Panc1 (cell line): ENCODE results near the gene CGNL1. TPM values are rescaled to one million over a fixed set of nuclear protein-coding genes. Genes with fewer than 3 reads are reported as not detected.

ENCODE experiments used
- ATAC-seq: fragments of 200-7000 bp; cut with Tn5 transposase; 2 replicates; pipeline ENCODE4 v1.9.1; 2020; ENCODE audit warnings: mild to moderate bottlenecking, moderate library complexity
- BruUV-seq: library from RNA; stranded (reverse); fragments of 400-500 nt; replicated peaks from 2 replicates; lab custom pipeline; 2021; lab: Mats Ljungman, UMichigan
- CTCF ChIA-PET: fragments of 300-600 bp; sonication (Branson Sonifier 250); formaldehyde crosslinking; loops from one replicate; lab custom pipeline; 2022; ENCODE audit warnings: antibody characterized with exemption; lab: Charles Lee
- POLR2A ChIA-PET: fragments of 300-600 bp; sonication (Branson Sonifier 250); formaldehyde crosslinking; loops from one replicate; lab custom pipeline; 2022; ENCODE audit warnings: antibody characterized with exemption; lab: Charles Lee
- DNase-seq: peaks from one replicate; pipeline ENCODE4 v3.0.0-alpha.2; 2010; ENCODE audit warnings: low read depth, low spot score
- H3K27ac ChIP-seq: 2 replicates; pipeline ENCODE4 v1.5.1; 2011; ENCODE audit warnings: mild to moderate bottlenecking, low read length, inconsistent platforms
- H3K27me3 ChIP-seq: fragments of 200-500 bp; sonication (Bioruptor generic); 2 replicates; pipeline ENCODE4 v1.6.0; 2014; ENCODE audit warnings: low read length, inconsistent platforms; ENCODE audit not compliant: control insufficient read depth, insufficient read depth
- H3K36me3 ChIP-seq: fragments of 200-500 bp; sonication (Bioruptor generic); 2 replicates; pipeline ENCODE4 v1.5.1; 2014; ENCODE audit warnings: inconsistent platforms, mild to moderate bottlenecking, low read length, moderate library complexity; ENCODE audit not compliant: control insufficient read depth, insufficient read depth
- H3K4me1 ChIP-seq: 2 replicates; pipeline ENCODE4 v1.5.1; 2011; ENCODE audit warnings: inconsistent platforms, mild to moderate bottlenecking, low read length, moderate library complexity; ENCODE audit not compliant: control insufficient read depth, insufficient read depth
- H3K4me3 ChIP-seq, 2 experiments: 2 replicates each; pipeline ENCODE4 v1.5.1; 2011 to 2012; ENCODE audit warnings: low read depth in 2 of 2, low read length in 2 of 2, mild to moderate bottlenecking in 2 of 2, inconsistent platforms in 1 of 2, moderate library complexity in 1 of 2
- H3K9me3 ChIP-seq: fragments of 200-500 bp; sonication (Bioruptor generic); 2 replicates; pipeline ENCODE4 v1.5.1; 2014; ENCODE audit warnings: low read depth, mild to moderate bottlenecking, inconsistent platforms, low read length, moderate library complexity; ENCODE audit not compliant: control insufficient read depth, insufficient read depth
- POLR2AphosphoS5 ChIP-seq: IDR thresholded peaks from 2 replicates; pipeline ENCODE4 v1.6.1; 2012; ENCODE audit warnings: mild to moderate bottlenecking, low read depth, low read length, moderate library complexity
- SIN3A ChIP-seq: IDR thresholded peaks from 2 replicates; pipeline ENCODE4 v1.6.1; 2012; ENCODE audit warnings: low read depth, mild to moderate bottlenecking, low read length, moderate library complexity, borderline replicate concordance; ENCODE audit not compliant: insufficient read depth
- TCF7L2 ChIP-seq: IDR thresholded peaks from 2 replicates; pipeline ENCODE4 v1.6.1; 2011; ENCODE audit warnings: mild to moderate bottlenecking, low read depth, low read length, inconsistent platforms
- in situ Hi-C: cut with HindIII; loops from 2 replicates; pipeline ENCODE4 v1.10.0; 2016; ENCODE audit warnings: low sequenced_read_pairs, low pct_unique_long_range_greater_than_20kb
- intact Hi-C: fragments of 100-400 bp; cut with micrococcal nuclease; formaldehyde crosslinking; loops from one replicate; pipeline ENCODE4 v1.10.0; 2022; ENCODE audit not compliant: unreplicated experiment
- total RNA-seq: library from RNA; stranded (reverse); gene quantifications from one replicate; pipeline ENCODE4 v1.2.1, GENCODE V29; 2021; ENCODE audit not compliant: unreplicated experiment
- TF ChIP-seq, protein P1 (sequence below): fragments of 450-650 bp; IDR thresholded peaks from 2 replicates; pipeline ENCODE4 v1.5.1; 2017; ENCODE audit warnings: mild to moderate bottlenecking
- TF ChIP-seq, protein P2 (sequence below), 2 experiments: IDR thresholded peaks; 2 replicates each; pipeline ENCODE4 v1.6.1; 2011 to 2012; ENCODE audit warnings: low read depth in 2 of 2, control low read depth in 1 of 2, low read length in 1 of 2, mild to moderate bottlenecking in 1 of 2, moderate library complexity in 1 of 2; ENCODE audit not compliant: insufficient read depth in 1 of 2

The CGNL1 gene
- total RNA-seq, 1 experiment from 2014 or later = 3.5 TPM

DNA sequence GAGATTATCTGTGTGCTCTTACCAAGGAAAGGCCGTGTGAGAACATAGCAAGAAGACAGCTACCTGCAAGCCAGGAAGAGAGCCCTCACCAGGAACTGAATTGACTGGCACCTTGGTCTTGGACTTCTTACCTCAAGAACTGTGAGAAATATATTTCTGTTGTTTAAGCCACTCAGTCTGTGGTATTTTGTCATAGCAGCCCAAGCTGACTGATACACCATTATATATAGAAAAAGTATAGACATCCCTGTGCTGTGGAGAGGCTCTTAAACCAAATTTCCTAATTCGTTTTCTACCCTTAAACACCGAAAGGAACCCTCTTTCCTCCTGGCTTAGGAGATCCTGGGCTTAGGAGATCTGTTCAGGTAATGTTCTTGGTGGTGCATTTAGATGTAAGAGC lies 44.8 kb downstream of the CGNL1 start:
- Histone ChIP-seq H3K4me3 (no peak overlapping the region), H3K4me1 (no peaks in the 10 kb centered on the region), H3K9me3 (no peaks in the 10 kb centered on the region), H3K27ac (no peak overlapping the region), H3K27me3 (peaks cover 2% of the 10 kb centered on the region; the same call in 1 of the 2 replicates), H3K36me3 (no peaks in the 10 kb centered on the region)
- in situ Hi-C loops = no loop called here
- intact Hi-C loops = loop anchor here (10.0 kb wide), 1 partner anchor 76 kb away; no protein-coding TSS in a partner anchor
- no peak for TF ChIP-seq TCF7L2
- TF ChIP-seq SIN3A = no peak
- TF ChIP-seq POLR2AphosphoS5 = no peak
- TF ChIP-seq, protein P1, sequence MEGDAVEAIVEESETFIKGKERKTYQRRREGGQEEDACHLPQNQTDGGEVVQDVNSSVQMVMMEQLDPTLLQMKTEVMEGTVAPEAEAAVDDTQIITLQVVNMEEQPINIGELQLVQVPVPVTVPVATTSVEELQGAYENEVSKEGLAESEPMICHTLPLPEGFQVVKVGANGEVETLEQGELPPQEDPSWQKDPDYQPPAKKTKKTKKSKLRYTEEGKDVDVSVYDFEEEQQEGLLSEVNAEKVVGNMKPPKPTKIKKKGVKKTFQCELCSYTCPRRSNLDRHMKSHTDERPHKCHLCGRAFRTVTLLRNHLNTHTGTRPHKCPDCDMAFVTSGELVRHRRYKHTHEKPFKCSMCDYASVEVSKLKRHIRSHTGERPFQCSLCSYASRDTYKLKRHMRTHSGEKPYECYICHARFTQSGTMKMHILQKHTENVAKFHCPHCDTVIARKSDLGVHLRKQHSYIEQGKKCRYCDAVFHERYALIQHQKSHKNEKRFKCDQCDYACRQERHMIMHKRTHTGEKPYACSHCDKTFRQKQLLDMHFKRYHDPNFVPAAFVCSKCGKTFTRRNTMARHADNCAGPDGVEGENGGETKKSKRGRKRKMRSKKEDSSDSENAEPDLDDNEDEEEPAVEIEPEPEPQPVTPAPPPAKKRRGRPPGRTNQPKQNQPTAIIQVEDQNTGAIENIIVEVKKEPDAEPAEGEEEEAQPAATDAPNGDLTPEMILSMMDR = no peak
- TF ChIP-seq, protein P2, sequence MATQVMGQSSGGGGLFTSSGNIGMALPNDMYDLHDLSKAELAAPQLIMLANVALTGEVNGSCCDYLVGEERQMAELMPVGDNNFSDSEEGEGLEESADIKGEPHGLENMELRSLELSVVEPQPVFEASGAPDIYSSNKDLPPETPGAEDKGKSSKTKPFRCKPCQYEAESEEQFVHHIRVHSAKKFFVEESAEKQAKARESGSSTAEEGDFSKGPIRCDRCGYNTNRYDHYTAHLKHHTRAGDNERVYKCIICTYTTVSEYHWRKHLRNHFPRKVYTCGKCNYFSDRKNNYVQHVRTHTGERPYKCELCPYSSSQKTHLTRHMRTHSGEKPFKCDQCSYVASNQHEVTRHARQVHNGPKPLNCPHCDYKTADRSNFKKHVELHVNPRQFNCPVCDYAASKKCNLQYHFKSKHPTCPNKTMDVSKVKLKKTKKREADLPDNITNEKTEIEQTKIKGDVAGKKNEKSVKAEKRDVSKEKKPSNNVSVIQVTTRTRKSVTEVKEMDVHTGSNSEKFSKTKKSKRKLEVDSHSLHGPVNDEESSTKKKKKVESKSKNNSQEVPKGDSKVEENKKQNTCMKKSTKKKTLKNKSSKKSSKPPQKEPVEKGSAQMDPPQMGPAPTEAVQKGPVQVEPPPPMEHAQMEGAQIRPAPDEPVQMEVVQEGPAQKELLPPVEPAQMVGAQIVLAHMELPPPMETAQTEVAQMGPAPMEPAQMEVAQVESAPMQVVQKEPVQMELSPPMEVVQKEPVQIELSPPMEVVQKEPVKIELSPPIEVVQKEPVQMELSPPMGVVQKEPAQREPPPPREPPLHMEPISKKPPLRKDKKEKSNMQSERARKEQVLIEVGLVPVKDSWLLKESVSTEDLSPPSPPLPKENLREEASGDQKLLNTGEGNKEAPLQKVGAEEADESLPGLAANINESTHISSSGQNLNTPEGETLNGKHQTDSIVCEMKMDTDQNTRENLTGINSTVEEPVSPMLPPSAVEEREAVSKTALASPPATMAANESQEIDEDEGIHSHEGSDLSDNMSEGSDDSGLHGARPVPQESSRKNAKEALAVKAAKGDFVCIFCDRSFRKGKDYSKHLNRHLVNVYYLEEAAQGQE (IDR thresholded peaks at IDR 0.05; ENCODE audit: insufficient read depth in 1 of 2, low read depth in 2 of 2, low read length in 1 of 2) = no peak
- CTCF ChIA-PET = no interaction called here
- ATAC-seq (no peak), DNase-seq (no peak)
- no TSS peak for BruUV-seq
- POLR2A ChIA-PET = no interaction called here

DNA sequence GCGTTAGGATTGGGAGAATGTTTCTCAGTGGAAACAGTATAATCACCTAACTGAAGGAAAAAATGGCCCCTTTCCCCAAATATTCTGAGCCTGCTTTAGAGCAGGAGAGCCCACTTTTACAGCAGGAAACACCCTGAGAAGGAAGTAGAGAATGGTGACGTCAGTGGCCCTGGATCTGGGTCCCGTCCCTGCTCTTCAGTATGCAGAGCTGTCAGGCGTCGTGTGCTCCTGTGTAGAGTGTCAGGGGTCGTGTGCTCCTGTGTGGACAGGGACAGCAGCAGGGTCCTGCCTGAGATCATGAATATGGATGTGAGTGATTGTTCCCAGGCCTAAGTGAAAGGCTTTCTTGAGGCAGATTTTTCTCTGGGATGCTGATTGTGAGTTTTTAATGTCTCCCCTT lies 45.2 kb downstream of the CGNL1 start:
- CTCF ChIA-PET = no interaction called here
- TF ChIP-seq, protein P1 = no peak
- TF ChIP-seq TCF7L2 (no peak), POLR2AphosphoS5 (no peak), SIN3A (no peak)
- TF ChIP-seq, protein P2 (IDR thresholded peaks at IDR 0.05; ENCODE audit: insufficient read depth in 1 of 2, low read depth in 2 of 2, low read length in 1 of 2) = no peak
- POLR2A ChIA-PET = no interaction called here
- ATAC-seq (no peak), DNase-seq (no peak)
- H3K27me3 ChIP-seq = peaks cover 2% of the 10 kb centered on the region; the same call in 1 of the 2 replicates
- no peaks in the 10 kb centered on the region for H3K36me3 ChIP-seq
- H3K4me3 ChIP-seq = no peak overlapping the region
- in situ Hi-C loops (no loop called here), intact Hi-C loops (loop anchor here (10.0 kb wide), 1 partner anchor 77 kb away; no protein-coding TSS in a partner anchor)
- BruUV-seq = no TSS peak
- no peaks in the 10 kb centered on the region for H3K4me1 ChIP-seq
- no peak overlapping the region for H3K27ac ChIP-seq
- H3K9me3 ChIP-seq = no peaks in the 10 kb centered on the region
